ENCODE measurements around the gene STK32B.

GRCh38 chr4:5098176-5098575 is 46.9 kb downstream of the STK32B start:
- TF ChIP-seq CTCF (conservative IDR thresholded peaks at IDR 0.05; ENCODE audit: low read depth, low read length) (no peak), EZH2 (IDR thresholded peaks at IDR 0.05; ENCODE audit: borderline replicate concordance, low read depth, low read length, poor library complexity, severe bottlenecking) (no peak)

Data from A673 (cell line).